HepG2 (cell line): ENCODE measurements around the gene SDR39U1. TPM values are rescaled to one million over a fixed set of nuclear protein-coding genes. Genes with fewer than 3 reads are reported as not detected.

Experiments
- ATAC-seq: fragments of 200-7000 bp; cut with Tn5 transposase; 3 replicates; pipeline ENCODE4 v1.9.1; 2020; ENCODE audit warnings: mild to moderate bottlenecking, moderate library complexity
- BruUV-seq: library from RNA; stranded (reverse); fragments of 400-500 nt; replicated peaks from 2 replicates; lab custom pipeline; 2021; lab: Mats Ljungman, UMichigan
- CTCF ChIA-PET: fragments of 300-600 bp; formaldehyde crosslinking; extraction: SDS; loops from one replicate; lab custom pipeline; 2021; ENCODE audit warnings: low total read pairs, inconsistent platforms, low intra/inter-chr PET ratio; lab: Yijun Ruan, JAX
- POLR2A ChIA-PET: fragments of 350-600 bp; sonication (Branson Sonifier 250); formaldehyde crosslinking; loops from one replicate; lab custom pipeline; 2020; ENCODE audit warnings: antibody characterized with exemption, inconsistent platforms; lab: Yijun Ruan, JAX
- DNase-seq: peaks from one replicate; pipeline ENCODE4 v3.0.0-alpha.2; 2015; ENCODE audit warnings: low spot score
- FAIRE-seq: peaks from 3 replicates; lab custom pipeline; 2011; peaks lifted over from hg19 to GRCh38; lab: Jason Lieb, UNC
- H2AFZ ChIP-seq: one replicate; pipeline ENCODE4 v1.6.1; 2011; ENCODE audit warnings: low read length, inconsistent platforms
- H3K27ac ChIP-seq: fragments of 300-600 bp; 3 replicates; pipeline ENCODE4 v1.8.0; 2011; ENCODE audit warnings: mixed run types, mild to moderate bottlenecking, mixed read lengths, low read length, inconsistent platforms; ENCODE audit not compliant: insufficient read depth; ENCODE audit errors: extremely low read length
- H3K27me3 ChIP-seq, 2 experiments: fragments of 200-600 bp in 1 of 2; 2 replicates in 1 of 2; 3 replicates in 1 of 2; pipeline versions ENCODE4 v1.6.0 to v1.8.0; 2011; ENCODE audit warnings: low read length in 2 of 2, mild to moderate bottlenecking in 2 of 2, moderate library complexity in 2 of 2, inconsistent platforms in 1 of 2; ENCODE audit not compliant: insufficient read depth in 2 of 2, control insufficient read depth in 1 of 2
- H3K36me3 ChIP-seq, 2 experiments: fragments of 200-600 bp in 1 of 2; replicated peaks in 1 of 2; 2 replicates in 1 of 2; 3 replicates in 1 of 2; pipeline versions ENCODE4 v1.5.1 to v1.8.0; 2011; ENCODE audit warnings: low read length in 2 of 2, inconsistent platforms in 1 of 2; ENCODE audit not compliant: insufficient read depth in 2 of 2, control insufficient read depth in 1 of 2
- H3K4me1 ChIP-seq: 2 replicates; pipeline ENCODE4 v1.5.1; 2012; ENCODE audit warnings: low read length, inconsistent platforms; ENCODE audit not compliant: insufficient read depth
- H3K4me2 ChIP-seq: 2 replicates; pipeline ENCODE4 v1.6.0; 2011; ENCODE audit warnings: low read depth, low read length, inconsistent platforms
- H3K4me3 ChIP-seq, 3 experiments: fragments of 200-600 bp in 1 of 3; sonication (generic), shearing (Covaris generic) in 1 of 3; replicated peaks in 1 of 3; 2 replicates each; pipeline ENCODE4 v1.5.1; 2011 to 2016; ENCODE audit warnings: low read length in 3 of 3, inconsistent platforms in 2 of 3, low read depth in 2 of 3, mild to moderate bottlenecking in 2 of 3, control low read depth in 1 of 3, mixed read lengths in 1 of 3; ENCODE audit not compliant: insufficient read depth in 1 of 3
- H3K79me2 ChIP-seq: one replicate; pipeline ENCODE4 v1.6.1; 2011; ENCODE audit warnings: low read length, inconsistent platforms; ENCODE audit not compliant: insufficient read depth
- H3K9ac ChIP-seq: 2 replicates; pipeline ENCODE4 v1.6.0; 2011; ENCODE audit warnings: mild to moderate bottlenecking, low read depth, low read length, inconsistent platforms; ENCODE audit not compliant: insufficient read depth
- H3K9me3 ChIP-seq: 2 replicates; pipeline ENCODE4 v1.5.1; 2012; ENCODE audit warnings: mild to moderate bottlenecking, low read length
- H4K20me1 ChIP-seq: 2 replicates; pipeline ENCODE4 v1.6.0; 2011; ENCODE audit warnings: inconsistent platforms, mild to moderate bottlenecking, low read length, moderate library complexity; ENCODE audit not compliant: insufficient read depth
- ASH2L ChIP-seq: fragments of 300-600, 200-600 bp; sonication (generic); IDR thresholded peaks from 2 replicates; pipeline ENCODE4 v1.7.0; 2017; ENCODE audit warnings: low read depth, mild to moderate bottlenecking, moderate library complexity, mixed read lengths, low read length; ENCODE audit not compliant: insufficient read length
- ATF7 ChIP-seq, 2 experiments: fragments of 450-650 bp in 1 of 2; sonication (generic) in 1 of 2; formaldehyde crosslinking in 1 of 2; IDR thresholded peaks; 2 replicates each; pipeline versions ENCODE4 v1.4.0 to v1.6.1; 2016 to 2020; ENCODE audit warnings: antibody characterized with exemption in 1 of 2, mild to moderate bottlenecking in 1 of 2, missing genetic modification reagents in 1 of 2
- ATF7-NPFF ChIP-seq: sonication (generic); formaldehyde crosslinking; IDR thresholded peaks from 2 replicates; pipeline ENCODE4 v1.8.1; 2023; ENCODE audit warnings: mild to moderate bottlenecking, low read depth, missing genetic modification reagents, moderate library complexity
- CEBPB ChIP-seq: IDR thresholded peaks from 2 replicates; pipeline ENCODE4 v1.6.1; 2011; ENCODE audit warnings: low read depth, low read length, improper control_type of control experiment, borderline replicate concordance
- EEA1 ChIP-seq: sonication (generic); formaldehyde crosslinking; IDR thresholded peaks from 2 replicates; pipeline ENCODE4 v1.5.1; 2020; ENCODE audit warnings: mild to moderate bottlenecking, missing genetic modification reagents, borderline replicate concordance
- MBD4 ChIP-seq: IDR thresholded peaks from 2 replicates; pipeline ENCODE4 v1.6.1; 2012; ENCODE audit warnings: low read length, inconsistent platforms, borderline replicate concordance
- ZNF24 ChIP-seq: fragments of 450-650 bp; IDR thresholded peaks from 2 replicates; pipeline ENCODE4 v1.6.1; 2017; ENCODE audit warnings: antibody characterized with exemption, mild to moderate bottlenecking
- ZNF367 ChIP-seq: sonication (generic); formaldehyde crosslinking; IDR thresholded peaks from 2 replicates; pipeline ENCODE4 v1.4.0; 2020; ENCODE audit warnings: missing genetic modification reagents, borderline replicate concordance
- ZNF790 ChIP-seq: sonication (generic); formaldehyde crosslinking; IDR thresholded peaks from 2 replicates; pipeline ENCODE4 v1.8.0; 2022; ENCODE audit warnings: missing genetic modification reagents, mild to moderate bottlenecking, borderline replicate concordance
- WGBS: methylation state at CpG from one replicate; pipeline ENCODE4 v1.1.6; 2017; ENCODE audit warnings: low lambda C conversion rate; 5-methylcytosine and 5-hydroxymethylcytosine counted together
- in situ Hi-C: cut with HindIII; loops from 2 replicates; pipeline ENCODE4 v1.10.0; 2017; ENCODE audit warnings: low pct_unique_long_range_greater_than_20kb; ENCODE audit not compliant: extremely low pct_ligation_motif_present
- intact Hi-C: fragments of 100-400 bp; cut with micrococcal nuclease; formaldehyde crosslinking; loops from one replicate; pipeline ENCODE4 v1.10.0; 2022; ENCODE audit not compliant: unreplicated experiment
- polyA plus RNA-seq, 8 experiments: library from polyadenylated mRNA; depleted of rRNA in 3 of 8; stranded (reverse) in 7 of 8; unstranded in 1 of 8; fragments of >200 nt; fragmentation: Illumina TruSeq in 4 of 8; extraction: Trizol in 4 of 8; gene quantifications; 2 replicates each; pipeline versions ENCODE4 v1.2.1 to v1.2.3, GENCODE V29; 2011 to 2016; ENCODE audit warnings: low read depth in 4 of 8, missing spikeins in 1 of 8, mixed read lengths in 1 of 8; ENCODE audit not compliant: insufficient read depth in 1 of 8
- total RNA-seq, 5 experiments: library from RNA; depleted of rRNA; stranded (reverse); fragments of >200 nt; fragmentation: Illumina TruSeq; extraction: Trizol; gene quantifications; 2 replicates each; pipeline ENCODE4 v1.2.3, GENCODE V29; 2016; ENCODE audit warnings: low read depth in 1 of 5
- TF ChIP-seq, protein P1 (sequence below): IDR thresholded peaks from 2 replicates; pipeline ENCODE4 v1.6.1; 2016; ENCODE audit warnings: missing compliant biosample characterization, missing genetic modification reagents, borderline replicate concordance
- TF ChIP-seq, protein P2 (sequence below): IDR thresholded peaks from 2 replicates; pipeline ENCODE4 v1.6.1; 2012; ENCODE audit warnings: inconsistent platforms
- TF ChIP-seq, protein P3 (sequence below): sonication (generic); formaldehyde crosslinking; IDR thresholded peaks from 2 replicates; pipeline ENCODE4 v1.4.0; 2020; ENCODE audit warnings: missing genetic modification reagents

The SDR39U1 gene
- total and polyA plus RNA-seq, 2 of the 13 experiments (the other 11 are each of a cell fraction or from before 2014, with no cell fraction given) = 34.4 to 129 TPM

DNA sequence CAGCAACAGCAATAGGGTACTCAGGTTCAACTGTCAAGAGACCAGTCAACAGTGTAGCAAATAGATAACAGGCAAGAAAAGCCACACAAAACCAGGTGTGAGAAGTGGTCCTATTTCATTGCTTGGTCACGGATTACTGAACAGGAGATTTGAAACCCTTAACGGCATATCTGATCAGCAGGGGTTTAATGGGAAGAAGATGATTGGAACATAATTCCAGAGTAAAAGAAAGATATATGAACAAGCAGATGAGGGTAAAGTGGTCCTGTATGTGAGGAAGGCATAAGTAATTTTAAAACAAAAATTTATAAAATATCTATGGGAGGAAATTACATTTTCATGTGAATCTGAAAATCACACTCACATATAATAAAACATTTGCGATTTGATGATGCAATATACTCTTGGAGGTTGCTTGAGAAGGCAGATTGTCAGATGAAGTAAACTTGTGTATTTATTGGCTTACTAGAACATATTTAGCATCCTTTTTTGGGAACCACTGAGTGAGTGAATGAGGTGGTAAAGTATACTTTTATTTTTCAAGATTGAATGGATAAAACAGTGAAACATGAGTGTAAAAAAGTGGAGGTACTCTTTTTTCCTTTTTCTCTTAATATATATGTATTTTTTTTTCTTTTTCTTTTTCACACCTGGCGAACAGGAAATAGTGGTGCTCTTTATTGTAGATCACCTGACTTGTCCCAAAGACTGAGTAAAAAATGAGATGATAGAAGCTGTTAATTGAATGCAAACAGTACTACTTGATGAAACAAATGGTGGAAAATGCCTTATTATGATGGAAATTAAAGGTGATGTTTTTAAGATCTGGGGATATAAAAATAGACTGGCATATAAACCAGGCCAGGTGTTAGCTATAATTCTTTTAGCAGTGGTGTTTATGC, 21.6 kb upstream of the SDR39U1 start:
- CTCF ChIA-PET = no interaction called here
- Histone ChIP-seq H2AFZ (no peak overlapping the region), H3K4me3 (no peak overlapping the region), H3K27me3 (no peaks in the 10 kb centered on the region), H3K9ac (no peak overlapping the region), H3K4me1 (no peaks in the 10 kb centered on the region), H3K27ac (no peak overlapping the region)
- FAIRE-seq = no peak
- no peak for ATAC-seq
- POLR2A ChIA-PET = no interaction called here
- no peak for TF ChIP-seq ZNF367 (CRISPR knock-in tag)
- TF ChIP-seq MBD4 = no peak
- no peak for TF ChIP-seq ATF7-NPFF (CRISPR knock-in tag)
- TF ChIP-seq, protein P1, sequence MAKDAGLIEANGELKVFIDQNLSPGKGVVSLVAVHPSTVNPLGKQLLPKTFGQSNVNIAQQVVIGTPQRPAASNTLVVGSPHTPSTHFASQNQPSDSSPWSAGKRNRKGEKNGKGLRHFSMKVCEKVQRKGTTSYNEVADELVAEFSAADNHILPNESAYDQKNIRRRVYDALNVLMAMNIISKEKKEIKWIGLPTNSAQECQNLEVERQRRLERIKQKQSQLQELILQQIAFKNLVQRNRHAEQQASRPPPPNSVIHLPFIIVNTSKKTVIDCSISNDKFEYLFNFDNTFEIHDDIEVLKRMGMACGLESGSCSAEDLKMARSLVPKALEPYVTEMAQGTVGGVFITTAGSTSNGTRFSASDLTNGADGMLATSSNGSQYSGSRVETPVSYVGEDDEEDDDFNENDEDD (CRISPR knock-in tag) = no peak
- TF ChIP-seq, protein P2, sequence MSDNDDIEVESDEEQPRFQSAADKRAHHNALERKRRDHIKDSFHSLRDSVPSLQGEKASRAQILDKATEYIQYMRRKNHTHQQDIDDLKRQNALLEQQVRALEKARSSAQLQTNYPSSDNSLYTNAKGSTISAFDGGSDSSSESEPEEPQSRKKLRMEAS = no peak
- TF ChIP-seq ATF7 (IDR thresholded peaks at IDR 0.05) = peak; percentile 71
- no peak for TF ChIP-seq ATF7 (CRISPR knock-in tag; IDR thresholded peaks at IDR 0.05)
- TF ChIP-seq ZNF790 (CRISPR knock-in tag) = no peak
- TF ChIP-seq ZNF24 = no peak
- TF ChIP-seq ASH2L = no peak
- peak; percentile 29; the same call in 1 of the 2 replicates for TF ChIP-seq CEBPB
- TF ChIP-seq EEA1 = no peak
- TF ChIP-seq, protein P3, sequence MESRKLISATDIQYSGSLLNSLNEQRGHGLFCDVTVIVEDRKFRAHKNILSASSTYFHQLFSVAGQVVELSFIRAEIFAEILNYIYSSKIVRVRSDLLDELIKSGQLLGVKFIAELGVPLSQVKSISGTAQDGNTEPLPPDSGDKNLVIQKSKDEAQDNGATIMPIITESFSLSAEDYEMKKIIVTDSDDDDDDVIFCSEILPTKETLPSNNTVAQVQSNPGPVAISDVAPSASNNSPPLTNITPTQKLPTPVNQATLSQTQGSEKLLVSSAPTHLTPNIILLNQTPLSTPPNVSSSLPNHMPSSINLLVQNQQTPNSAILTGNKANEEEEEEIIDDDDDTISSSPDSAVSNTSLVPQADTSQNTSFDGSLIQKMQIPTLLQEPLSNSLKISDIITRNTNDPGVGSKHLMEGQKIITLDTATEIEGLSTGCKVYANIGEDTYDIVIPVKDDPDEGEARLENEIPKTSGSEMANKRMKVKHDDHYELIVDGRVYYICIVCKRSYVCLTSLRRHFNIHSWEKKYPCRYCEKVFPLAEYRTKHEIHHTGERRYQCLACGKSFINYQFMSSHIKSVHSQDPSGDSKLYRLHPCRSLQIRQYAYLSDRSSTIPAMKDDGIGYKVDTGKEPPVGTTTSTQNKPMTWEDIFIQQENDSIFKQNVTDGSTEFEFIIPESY (CRISPR knock-in tag) = no peak
- TF ChIP-seq, all 625 proteins: peak for 2
- H3K79me2 ChIP-seq = no peaks in the 10 kb centered on the region
- intact Hi-C loops (no loop called here), in situ Hi-C loops (no loop called here)
- 66% methylated on average over 4 of the region's 4 CpGs for WGBS
- no peaks in the 10 kb centered on the region for H3K36me3 ChIP-seq
- H4K20me1 ChIP-seq = no peaks in the 10 kb centered on the region
- H3K9me3 ChIP-seq = no peaks in the 10 kb centered on the region
- BruUV-seq = no TSS peak
- DNase-seq = no peak
- no peak overlapping the region for H3K4me2 ChIP-seq
